T-helper 2 cell (primary cell): ENCODE data around the gene CHP2.
"Not testable (repeated sequence)": the region's sequence is repeated elsewhere in the genome, so short reads cannot be mapped to it uniquely, and the experiment has no call there.

ENCODE experiments used
- DNase-seq, 5 experiments: peaks; one replicate each; pipeline versions ENCODE4 v3.0.0 to v3.0.0-alpha.2; 2012 to 2022
- total RNA-seq, 2 donors: gene quantifications; one replicate each; lab custom pipeline; 2026; lab: John Stamatoyannopoulos, UW

CHP2 gene
- total RNA-seq: 0 reads per million in 2 donors

DNA sequence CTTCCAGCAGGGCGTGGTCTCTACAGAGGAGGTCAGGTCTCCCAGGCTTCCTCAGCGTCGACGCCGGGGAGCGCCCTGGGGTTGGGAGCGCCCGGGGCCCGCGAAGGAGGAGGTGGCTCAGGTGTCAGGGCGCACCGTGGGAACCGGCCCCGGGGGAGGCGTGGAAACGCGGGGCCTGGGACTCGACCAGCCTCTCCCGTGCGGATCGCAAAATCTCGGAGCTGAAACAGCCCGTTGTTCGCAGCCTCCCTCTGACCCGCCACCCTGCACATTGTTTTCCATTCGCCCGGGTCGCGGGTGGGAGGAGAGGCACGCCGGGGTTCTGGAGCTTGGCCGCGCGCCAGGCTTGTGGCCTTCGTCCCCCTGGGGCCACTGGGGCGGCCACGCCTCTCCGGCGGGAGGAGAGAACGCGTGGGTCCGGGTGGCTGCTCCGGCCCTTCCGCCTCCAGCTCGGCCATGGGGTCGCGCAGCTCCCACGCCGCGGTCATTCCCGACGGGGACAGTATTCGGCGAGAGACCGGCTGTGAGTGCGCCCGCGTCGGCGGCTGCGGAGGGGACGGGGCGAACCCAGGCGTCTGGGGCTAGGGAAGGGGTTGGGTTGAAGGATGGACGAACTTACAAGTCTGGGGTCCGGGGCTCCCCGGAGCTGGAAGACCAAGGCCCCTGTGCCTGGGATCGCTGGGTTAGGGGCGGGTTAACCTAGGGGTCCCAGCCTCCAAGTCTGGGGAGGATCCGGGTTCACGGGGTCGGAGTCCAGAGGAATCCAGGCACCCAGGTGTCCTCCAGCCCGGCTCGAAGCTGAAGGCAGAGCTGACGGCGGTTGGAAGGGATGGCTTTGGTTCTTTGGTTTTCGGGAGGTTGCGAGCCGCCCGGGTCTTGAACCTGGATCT is at the start of gene CHP2:
Gene CHP2, plus strand, starts transcription at position 433 of the 890 bp plus-strand sequence. Its CDS starts 24 bp downstream, at position 457.
- DNase-seq: no peak

DNA sequence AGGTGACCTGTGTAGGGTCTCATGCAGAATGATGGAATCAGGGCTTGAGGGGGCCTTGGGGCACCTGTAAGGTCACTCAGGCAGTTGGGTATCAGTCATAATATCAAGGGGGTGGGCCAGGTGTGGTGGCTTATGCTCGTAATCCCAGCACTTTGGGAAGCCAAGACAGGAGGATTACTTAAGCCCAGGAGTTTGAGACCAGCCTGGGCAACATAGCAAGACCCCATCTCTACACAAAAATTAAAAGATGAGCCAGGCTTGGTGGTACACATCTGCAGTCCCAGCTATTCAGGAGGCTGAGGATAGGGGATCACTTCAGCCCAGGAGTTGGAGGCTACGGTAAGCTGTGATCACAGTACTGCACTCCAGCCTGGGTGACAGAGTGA is 49.3 kb upstream of the CHP2 start:
- no peak for DNase-seq

- DNase-seq: no peak
Measured at GRCh38 chr16:23706439-23706838, 48.4 kb upstream of the CHP2 start.

- no peak for DNase-seq
Measured at GRCh38 chr16:23709536-23709935, 45.3 kb upstream of the CHP2 start.

- no peak for DNase-seq
Measured at GRCh38 chr16:23710008-23710407, 44.8 kb upstream of the CHP2 start.

- no peak for DNase-seq
Measured at GRCh38 chr16:23710504-23710903, 44.3 kb upstream of the CHP2 start.

- DNase-seq: no peak
Measured at GRCh38 chr16:23711785-23712184, 43.0 kb upstream of the CHP2 start.

DNA sequence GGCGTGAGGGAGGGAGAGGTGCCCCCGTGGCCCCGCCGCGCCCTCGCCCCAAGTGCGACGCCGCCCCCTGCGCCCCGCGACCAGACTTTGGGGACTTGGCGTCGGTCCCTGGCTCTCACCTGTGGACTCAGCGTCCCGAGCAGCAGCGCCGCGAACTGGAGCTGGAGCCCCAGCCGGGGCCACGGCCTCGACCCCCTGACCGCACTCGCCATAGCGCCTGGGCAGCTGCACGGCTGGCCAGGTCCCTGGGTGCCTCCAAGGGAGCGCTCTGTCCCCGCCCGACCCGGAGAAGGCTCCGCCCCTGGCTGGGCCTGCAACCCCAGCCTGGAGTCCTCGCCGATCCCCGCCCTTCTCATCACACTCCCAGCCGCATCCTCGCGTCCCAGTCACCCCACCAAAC is 41.9 kb upstream of the CHP2 start, which contains the start of gene ERN2:
Gene ERN2, minus strand, starts transcription at position 247 of the 400 bp plus-strand sequence. Its CDS starts 35 bp downstream, at position 212.
- no peak for DNase-seq

GRCh38 chr16:23716484-23716883 is 38.3 kb upstream of the CHP2 start:
- DNase-seq: no peak

- not testable (repeated sequence) for DNase-seq
Measured at GRCh38 chr16:23722613-23723240, 32.1 kb upstream of the CHP2 start.

DNA sequence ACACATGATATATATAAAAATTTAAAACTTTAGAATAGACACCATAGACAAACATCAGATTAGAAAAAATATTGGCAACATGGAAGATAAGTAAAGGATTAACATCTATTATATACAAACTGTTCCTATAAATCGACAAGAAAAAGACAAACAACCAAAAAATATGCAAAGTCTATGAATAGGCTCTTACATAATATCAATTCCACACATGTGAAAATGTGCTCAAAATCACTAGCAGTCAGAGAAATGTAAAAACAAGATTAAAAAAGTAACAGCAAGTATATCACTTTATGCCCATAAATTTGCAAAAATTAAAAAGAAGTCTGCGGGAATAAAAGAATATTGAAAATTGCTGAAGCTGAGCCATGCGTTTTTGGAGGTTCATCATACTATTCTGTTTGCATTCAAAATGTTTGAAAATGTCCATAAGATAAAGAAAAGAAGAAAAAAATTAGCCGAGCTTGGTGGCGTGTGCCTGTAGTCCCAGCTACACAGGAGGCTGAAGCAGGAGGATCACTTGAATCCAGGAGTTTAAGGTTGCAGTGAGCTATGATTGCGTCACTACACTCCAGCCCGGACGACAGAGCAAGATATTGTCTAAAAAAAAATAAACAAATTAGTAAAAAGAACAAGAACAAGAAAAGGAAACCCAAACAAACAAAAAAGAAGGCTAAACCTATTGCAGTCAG is 30.6 kb upstream of the CHP2 start:
- no peak for DNase-seq

DNA sequence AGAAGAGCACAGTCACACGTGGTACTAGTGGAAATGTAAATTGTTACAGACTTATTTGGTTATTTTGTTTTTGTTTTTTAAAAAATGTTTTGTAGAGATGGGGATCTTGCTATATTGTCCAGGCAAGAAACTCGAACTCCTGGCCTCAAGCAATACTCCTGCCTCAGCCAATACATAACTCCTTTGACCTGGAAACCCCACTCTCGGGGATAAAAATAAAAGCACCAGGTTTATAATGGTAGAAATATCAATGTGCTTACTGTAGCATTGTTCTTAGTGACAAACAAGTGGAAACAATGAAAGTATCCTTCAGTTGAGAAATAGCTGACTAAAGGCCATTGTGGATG is 30.1 kb upstream of the CHP2 start:
- DNase-seq: no peak

GRCh38 chr16:23726710-23727109 is 28.1 kb upstream of the CHP2 start:
- no peak for DNase-seq

- DNase-seq: no peak
Measured at GRCh38 chr16:23728112-23728477, 26.7 kb upstream of the CHP2 start.

DNA sequence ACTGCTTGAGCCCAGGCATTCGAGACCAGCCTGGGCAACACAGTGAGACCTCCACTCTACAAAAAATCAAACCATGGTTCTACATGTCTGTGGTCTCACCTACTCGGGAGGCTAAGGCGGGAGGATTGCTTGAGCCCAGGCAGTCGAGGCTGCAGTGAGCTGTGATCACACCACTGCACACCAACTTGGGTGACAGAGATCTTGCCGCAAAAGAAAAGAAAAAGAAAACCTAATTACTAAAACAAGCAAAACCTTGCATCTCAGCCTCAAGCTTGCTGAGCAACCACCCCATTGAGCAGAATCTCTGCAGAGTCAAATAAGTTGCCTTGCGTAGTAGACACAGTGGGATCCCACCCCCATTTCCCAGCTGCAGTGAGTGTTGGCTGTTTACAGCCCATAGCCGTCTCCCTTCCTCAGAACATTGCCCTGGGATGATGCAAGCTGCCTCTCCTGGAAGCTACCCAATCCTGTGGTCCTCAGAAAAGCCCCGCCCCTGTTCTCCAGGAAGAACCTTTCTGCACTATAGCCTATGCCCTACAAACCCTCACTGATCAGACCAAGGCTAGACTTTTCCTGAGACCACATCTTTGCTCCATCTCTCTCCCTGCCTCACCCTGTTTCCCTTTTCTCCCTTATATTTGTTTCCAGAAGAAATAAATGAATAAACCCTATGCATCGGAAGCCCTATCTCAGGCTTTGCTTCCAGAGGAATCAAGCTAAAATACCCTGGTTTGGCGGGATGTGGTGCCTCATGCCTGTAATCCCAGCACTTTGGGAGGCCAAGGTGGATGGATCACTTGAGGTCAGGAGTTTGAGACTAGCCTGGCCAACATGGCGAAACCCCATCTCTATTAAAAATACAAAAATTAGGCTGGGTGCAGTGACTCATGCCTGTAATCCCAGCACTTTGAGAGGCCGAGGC is 25.1 kb upstream of the CHP2 start:
- no peak for DNase-seq

GRCh38 chr16:23734176-23734893 is 20.5 kb upstream of the CHP2 start:
- no peak for DNase-seq

DNA sequence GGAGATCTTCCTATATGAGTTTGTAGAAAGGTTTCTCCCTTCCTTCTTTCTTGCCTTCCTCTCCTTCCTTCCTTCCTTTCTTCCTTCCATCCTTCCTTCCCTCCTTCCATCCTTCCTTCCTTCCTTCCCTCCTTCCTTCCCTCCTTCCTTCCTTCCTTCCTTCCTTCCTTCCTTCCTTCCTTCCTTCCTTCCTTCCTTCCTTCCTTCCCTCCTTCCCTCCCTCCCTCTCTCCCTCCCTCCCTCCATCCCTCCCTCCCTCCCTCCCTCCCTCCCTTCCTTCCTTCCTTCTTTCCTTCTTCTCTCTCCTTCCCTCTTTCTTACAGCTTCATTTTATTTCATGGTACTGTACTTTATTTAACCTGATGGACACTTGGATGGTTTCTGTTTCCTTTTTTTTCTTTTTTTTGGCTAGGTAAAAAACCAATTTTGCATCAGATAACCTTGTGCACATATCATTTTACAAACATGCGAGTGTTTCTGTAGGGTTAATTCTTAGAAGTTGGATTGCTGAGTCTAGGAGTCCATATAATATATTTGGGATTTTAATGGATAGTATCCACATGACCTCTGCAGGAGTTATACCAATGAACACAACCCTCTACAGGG is 17.3 kb upstream of the CHP2 start:
- DNase-seq: not testable (repeated sequence)

GRCh38 chr16:23739516-23739915 is 15.3 kb upstream of the CHP2 start:
- DNase-seq: no peak

GRCh38 chr16:23741675-23742303 is 13.0 kb upstream of the CHP2 start:
- DNase-seq: no peak

GRCh38 chr16:23742766-23743165 is 12.1 kb upstream of the CHP2 start:
- DNase-seq: no peak

DNA sequence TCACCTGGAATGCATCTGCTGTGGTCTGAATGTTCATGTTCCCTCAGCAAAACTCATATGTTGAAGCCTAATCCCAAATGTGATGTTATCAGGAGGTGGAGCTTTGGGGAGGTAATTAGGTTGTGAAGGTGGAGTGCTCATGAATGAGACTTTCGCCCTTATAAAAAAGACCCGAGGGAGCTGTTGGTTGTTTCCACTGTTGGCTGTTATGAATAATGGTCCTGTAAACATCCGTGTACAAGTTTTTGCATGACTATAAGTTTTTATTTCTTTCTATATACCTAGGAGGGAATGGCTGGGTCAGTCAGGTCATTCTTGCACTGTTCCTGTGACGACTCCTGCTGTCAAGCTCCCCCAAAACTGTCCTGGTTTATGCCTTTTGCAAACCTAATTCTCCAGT is 9.6 kb upstream of the CHP2 start:
- no peak for DNase-seq
